ENCODE results near the gene ETV6. TPM values are rescaled to one million over a fixed set of nuclear protein-coding genes. Genes with fewer than 3 reads are reported as not detected.

The ETV6 gene
- total RNA-seq, 2 donors from 2014 or later, result 102 to 110 TPM

GRCh38 chr12:11922361-11922760 lies 272.9 kb downstream of the ETV6 start:
- DNase-seq (no peak), ATAC-seq (replicated peaks in 1 of 2) (no peak)
- H3K9me3 Mint-ChIP-seq, result no peaks in the 10 kb centered on the region
- H3K27ac Mint-ChIP-seq, result no peak overlapping the region
- no peaks in the 10 kb centered on the region for H3K36me3 Mint-ChIP-seq (ENCODE audit: insufficient read depth in 2 of 2)
- H3K4me3 Mint-ChIP-seq, result no peak overlapping the region
- peaks cover 18% of the 10 kb centered on the region for H3K27me3 Mint-ChIP-seq (ENCODE audit: low read depth)
- H3K4me1 Mint-ChIP-seq (ENCODE audit: low read depth), result peaks cover 11% of the 10 kb centered on the region

DNA sequence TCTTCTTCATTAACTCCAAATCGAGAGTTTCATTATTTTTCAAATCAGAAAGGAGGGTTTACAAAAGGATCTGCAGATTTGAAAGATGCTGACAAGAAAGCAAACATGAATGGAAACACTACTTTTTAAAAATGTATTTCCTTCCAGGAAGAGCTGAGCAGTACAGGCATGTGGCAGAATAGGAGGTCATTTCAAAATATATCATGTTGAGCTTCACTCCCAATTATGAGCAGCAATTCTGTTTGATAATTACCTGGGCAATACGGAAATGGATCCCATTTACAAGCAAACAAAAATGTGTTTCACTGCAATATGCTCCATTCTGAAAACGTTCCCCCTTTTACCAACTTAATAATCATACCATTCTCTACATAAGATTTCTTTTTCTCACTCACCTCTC lies 273.6 kb downstream of the ETV6 start:
- Mint-ChIP-seq H3K4me1 (ENCODE audit: low read depth) (peaks cover 11% of the 10 kb centered on the region), H3K27ac (no peak overlapping the region), H3K27me3 (ENCODE audit: low read depth) (peaks cover 16% of the 10 kb centered on the region), H3K36me3 (ENCODE audit: insufficient read depth in 2 of 2) (no peaks in the 10 kb centered on the region), H3K4me3 (no peak overlapping the region), H3K9me3 (no peaks in the 10 kb centered on the region)
- ATAC-seq (replicated peaks in 1 of 2) (no peak), DNase-seq (no peak)

- H3K9me3 Mint-ChIP-seq, result no peaks in the 10 kb centered on the region
- ATAC-seq (replicated peaks in 1 of 2) (no peak), DNase-seq (no peak)
- no peak overlapping the region for H3K4me3 Mint-ChIP-seq
- H3K27ac Mint-ChIP-seq, result no peak overlapping the region
- H3K4me1 Mint-ChIP-seq (ENCODE audit: low read depth), result peaks cover 7% of the 10 kb centered on the region
- H3K36me3 Mint-ChIP-seq (ENCODE audit: insufficient read depth in 2 of 2), result no peaks in the 10 kb centered on the region
- H3K27me3 Mint-ChIP-seq (ENCODE audit: low read depth), result no peaks in the 10 kb centered on the region
Measured at GRCh38 chr12:11927286-11927935, 277.9 kb downstream of the ETV6 start.

- no peaks in the 10 kb centered on the region for H3K4me1 Mint-ChIP-seq (ENCODE audit: low read depth)
- H3K27ac Mint-ChIP-seq, result no peak overlapping the region
- DNase-seq (no peak), ATAC-seq (replicated peaks in 1 of 2) (no peak)
- no peaks in the 10 kb centered on the region for H3K27me3 Mint-ChIP-seq (ENCODE audit: low read depth)
- no peaks in the 10 kb centered on the region for H3K9me3 Mint-ChIP-seq
- no peak overlapping the region for H3K4me3 Mint-ChIP-seq
- no peaks in the 10 kb centered on the region for H3K36me3 Mint-ChIP-seq (ENCODE audit: insufficient read depth in 2 of 2)
Measured at GRCh38 chr12:11929714-11930113, 280.2 kb downstream of the ETV6 start.

- Mint-ChIP-seq H3K4me3 (no peak overlapping the region), H3K4me1 (ENCODE audit: low read depth) (peaks cover 3% of the 10 kb centered on the region), H3K27ac (no peak overlapping the region), H3K9me3 (no peaks in the 10 kb centered on the region), H3K27me3 (ENCODE audit: low read depth) (no peaks in the 10 kb centered on the region), H3K36me3 (ENCODE audit: insufficient read depth in 2 of 2) (peaks cover 0 to 2% of the 10 kb centered on the region in 2 donors)
- ATAC-seq (replicated peaks in 1 of 2), result no peak
- no peak for DNase-seq
Measured at GRCh38 chr12:11939223-11939622, 289.7 kb downstream of the ETV6 start.

- peaks cover 0 to 2% of the 10 kb centered on the region in 2 donors for H3K36me3 Mint-ChIP-seq (ENCODE audit: insufficient read depth in 2 of 2)
- no peak for ATAC-seq (replicated peaks in 1 of 2)
- no peak for DNase-seq
- no peak overlapping the region for H3K27ac Mint-ChIP-seq
- no peaks in the 10 kb centered on the region for H3K9me3 Mint-ChIP-seq
- H3K4me1 Mint-ChIP-seq (ENCODE audit: low read depth), result peaks cover 12% of the 10 kb centered on the region
- H3K27me3 Mint-ChIP-seq (ENCODE audit: low read depth), result peaks cover 14% of the 10 kb centered on the region
- no peak overlapping the region for H3K4me3 Mint-ChIP-seq
Measured at GRCh38 chr12:11941606-11942337, 292.3 kb downstream of the ETV6 start.

GRCh38 chr12:11943919-11944700 lies 294.6 kb downstream of the ETV6 start:
- DNase-seq (no peak), ATAC-seq (replicated peaks in 1 of 2) (no peak)
- Mint-ChIP-seq H3K4me1 (ENCODE audit: low read depth) (peaks cover 30% of the 10 kb centered on the region), H3K9me3 (no peaks in the 10 kb centered on the region), H3K27me3 (ENCODE audit: low read depth) (peaks cover 21% of the 10 kb centered on the region), H3K4me3 (no peak overlapping the region), H3K36me3 (ENCODE audit: insufficient read depth in 2 of 2) (no peaks in the 10 kb centered on the region), H3K27ac (no peak overlapping the region)

Measured in activated T-cell treated with anti-CD3 and anti-CD28 coated beads, Interleukin-2, amount 50 U/mL, for 72 hours (primary cell).